ENCODE data around the gene AAK1. TPM values are rescaled to one million over a fixed set of nuclear protein-coding genes. Genes with fewer than 3 reads are reported as not detected.

The AAK1 gene
- total and polyA plus RNA-seq, 4 donors: 10.0 to 56.2 (median 27.3) TPM

- 93 to 100% methylated on average over 1 of the region's 1 CpG for WGBS, 2 donors
- ATAC-seq (ENCODE audit: insufficient read depth, low FRiP score): no peak
- H3K4me1 ChIP-seq (ENCODE audit: control insufficient read depth in 5 of 5, insufficient read depth in 5 of 5, low read length in 5 of 5): peaks cover 0 to 35% (median 5%) of the 10 kb centered on the region in 5 donors
Measured at GRCh38 chr2:69571189-69571588, 72.3 kb downstream of the AAK1 start.

DNA sequence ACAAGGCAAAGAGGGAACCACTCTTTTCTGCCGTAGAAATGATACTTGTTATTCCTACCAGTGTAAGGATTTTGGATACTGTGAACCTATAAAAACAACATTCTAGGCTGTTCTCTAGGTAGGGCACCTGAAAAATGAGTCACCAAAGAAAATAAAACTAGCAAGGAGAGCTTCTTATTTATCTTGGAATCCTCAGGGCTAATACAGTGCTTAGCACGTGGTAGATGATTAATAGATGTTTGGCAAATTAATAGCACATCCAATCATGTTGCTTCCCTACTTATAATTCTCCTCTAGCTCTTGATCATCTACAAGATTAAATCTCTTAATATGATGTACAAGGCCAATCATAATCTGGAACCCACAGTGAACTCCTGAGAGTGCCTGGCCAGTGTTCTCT lies 73.1 kb downstream of the AAK1 start:
- TF ChIP-seq, protein P1, sequence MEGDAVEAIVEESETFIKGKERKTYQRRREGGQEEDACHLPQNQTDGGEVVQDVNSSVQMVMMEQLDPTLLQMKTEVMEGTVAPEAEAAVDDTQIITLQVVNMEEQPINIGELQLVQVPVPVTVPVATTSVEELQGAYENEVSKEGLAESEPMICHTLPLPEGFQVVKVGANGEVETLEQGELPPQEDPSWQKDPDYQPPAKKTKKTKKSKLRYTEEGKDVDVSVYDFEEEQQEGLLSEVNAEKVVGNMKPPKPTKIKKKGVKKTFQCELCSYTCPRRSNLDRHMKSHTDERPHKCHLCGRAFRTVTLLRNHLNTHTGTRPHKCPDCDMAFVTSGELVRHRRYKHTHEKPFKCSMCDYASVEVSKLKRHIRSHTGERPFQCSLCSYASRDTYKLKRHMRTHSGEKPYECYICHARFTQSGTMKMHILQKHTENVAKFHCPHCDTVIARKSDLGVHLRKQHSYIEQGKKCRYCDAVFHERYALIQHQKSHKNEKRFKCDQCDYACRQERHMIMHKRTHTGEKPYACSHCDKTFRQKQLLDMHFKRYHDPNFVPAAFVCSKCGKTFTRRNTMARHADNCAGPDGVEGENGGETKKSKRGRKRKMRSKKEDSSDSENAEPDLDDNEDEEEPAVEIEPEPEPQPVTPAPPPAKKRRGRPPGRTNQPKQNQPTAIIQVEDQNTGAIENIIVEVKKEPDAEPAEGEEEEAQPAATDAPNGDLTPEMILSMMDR (IDR thresholded peaks at IDR 0.05; ENCODE audit: control extremely low read depth, extremely low read depth): no peak
- peaks cover 0 to 35% (median 6%) of the 10 kb centered on the region in 5 donors for H3K4me1 ChIP-seq (ENCODE audit: control insufficient read depth in 5 of 5, insufficient read depth in 5 of 5, low read length in 5 of 5)
- no peak overlapping the region for H3K4me3 ChIP-seq
- no peak overlapping the region for H3K27ac ChIP-seq (ENCODE audit: low read depth in 1 of 2, low read length in 1 of 2)
- ATAC-seq (ENCODE audit: insufficient read depth, low FRiP score): no peak
- H3K36me3 ChIP-seq (ENCODE audit: control insufficient read depth in 4 of 4, insufficient read depth in 4 of 4, low read length in 4 of 4): no peaks in the 10 kb centered on the region
- H3K9ac ChIP-seq (ENCODE audit: insufficient read depth in 1 of 2, low read length in 2 of 2): no peak overlapping the region
- H3K27me3 ChIP-seq (ENCODE audit: control insufficient read depth in 3 of 3, insufficient read depth in 3 of 3, low read length in 2 of 3): no peaks in the 10 kb centered on the region
- 51 to 82% methylated on average over 2 of the region's 2 CpGs for whole genome bisulfite sequencing, 2 donors
- DNase-seq: no peak
- no peaks in the 10 kb centered on the region for H3K9me3 ChIP-seq (ENCODE audit: control insufficient read depth in 4 of 4, insufficient read depth in 3 of 4, low read length in 3 of 4)

More at GRCh38 chr2:69571189-69571588, 72.3 kb downstream of the AAK1 start:
- Histone ChIP-seq H3K9ac (ENCODE audit: insufficient read depth in 1 of 2, low read length in 2 of 2) (no peak overlapping the region), H3K4me3 (no peak overlapping the region), H3K36me3 (ENCODE audit: control insufficient read depth in 4 of 4, insufficient read depth in 4 of 4, low read length in 4 of 4) (no peaks in the 10 kb centered on the region), H3K27ac (ENCODE audit: low read depth in 1 of 2, low read length in 1 of 2) (peak overlapping the region in 1 of 2 donors; percentile 21), H3K27me3 (ENCODE audit: control insufficient read depth in 3 of 3, insufficient read depth in 3 of 3, low read length in 2 of 3) (no peaks in the 10 kb centered on the region), H3K9me3 (ENCODE audit: control insufficient read depth in 4 of 4, insufficient read depth in 3 of 4, low read length in 3 of 4) (no peaks in the 10 kb centered on the region)
- DNase-seq: no peak
- TF ChIP-seq, protein P1 (IDR thresholded peaks at IDR 0.05; ENCODE audit: control extremely low read depth, extremely low read depth): no peak

DNA sequence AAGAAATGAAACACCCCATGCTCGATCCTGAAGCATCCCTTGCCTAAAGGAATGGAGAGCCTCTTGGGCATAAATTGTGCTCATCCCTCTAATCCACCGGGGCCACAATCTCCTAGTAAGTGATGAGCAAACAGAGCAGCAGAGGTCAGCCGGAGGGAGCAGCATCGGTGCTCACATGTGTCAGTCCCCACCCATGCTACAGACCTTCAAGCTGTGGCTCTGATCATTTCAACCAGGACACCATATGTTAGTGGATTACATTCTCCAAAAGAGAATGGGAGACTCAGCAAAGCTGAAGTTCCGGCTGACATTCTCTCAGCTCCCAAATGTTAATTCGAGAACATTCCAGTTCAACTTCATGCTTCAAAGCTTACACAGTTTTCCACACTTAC lies 75.6 kb downstream of the AAK1 start:
- 85 to 91% methylated on average over 6 of the region's 6 CpGs for WGBS, 2 donors
- ATAC-seq (ENCODE audit: insufficient read depth, low FRiP score): no peak
- Histone ChIP-seq H3K9ac (ENCODE audit: insufficient read depth in 1 of 2, low read length in 2 of 2) (no peak overlapping the region), H3K4me3 (no peak overlapping the region), H3K27ac (ENCODE audit: low read depth in 1 of 2, low read length in 1 of 2) (no peak overlapping the region), H3K27me3 (ENCODE audit: control insufficient read depth in 3 of 3, insufficient read depth in 3 of 3, low read length in 2 of 3) (no peaks in the 10 kb centered on the region), H3K9me3 (ENCODE audit: control insufficient read depth in 4 of 4, insufficient read depth in 3 of 4, low read length in 3 of 4) (no peaks in the 10 kb centered on the region), H3K4me1 (ENCODE audit: control insufficient read depth in 5 of 5, insufficient read depth in 5 of 5, low read length in 5 of 5) (peaks cover 0 to 45% (median 1%) of the 10 kb centered on the region in 5 donors), H3K36me3 (ENCODE audit: control insufficient read depth in 4 of 4, insufficient read depth in 4 of 4, low read length in 4 of 4) (no peaks in the 10 kb centered on the region)
- TF ChIP-seq, protein P1 (IDR thresholded peaks at IDR 0.05; ENCODE audit: control extremely low read depth, extremely low read depth): no peak
- no peak for DNase-seq

Measured in lung (tissue), 12 donors.